ENCODE measurements around the gene HCAR1.

The HCAR1 gene

GRCh38 chr12:122743895-122744525 lies 13.4 kb upstream of the HCAR1 start:
- FAIRE-seq (no peak), DNase-seq (ENCODE audit: insufficient read length, low spot score) (no peak)
- TF ChIP-seq PAX5 (IDR thresholded peaks at IDR 0.05; ENCODE audit: insufficient read depth, low read length, severe bottlenecking) (no peak), SPI1 (IDR thresholded peaks at IDR 0.05; ENCODE audit: low read depth, low read length) (no peak), POLR2AphosphoS5 (IDR thresholded peaks at IDR 0.05; ENCODE audit: low read depth, low read length) (no peak), POLR2A (IDR thresholded peaks at IDR 0.05; ENCODE audit: low read depth, low read length) (no peak), POU2F2 (IDR thresholded peaks at IDR 0.05; ENCODE audit: low read depth, low read length) (no peak), TAF1 (IDR thresholded peaks at IDR 0.05; ENCODE audit: low read depth, low read length) (no peak)

DNA sequence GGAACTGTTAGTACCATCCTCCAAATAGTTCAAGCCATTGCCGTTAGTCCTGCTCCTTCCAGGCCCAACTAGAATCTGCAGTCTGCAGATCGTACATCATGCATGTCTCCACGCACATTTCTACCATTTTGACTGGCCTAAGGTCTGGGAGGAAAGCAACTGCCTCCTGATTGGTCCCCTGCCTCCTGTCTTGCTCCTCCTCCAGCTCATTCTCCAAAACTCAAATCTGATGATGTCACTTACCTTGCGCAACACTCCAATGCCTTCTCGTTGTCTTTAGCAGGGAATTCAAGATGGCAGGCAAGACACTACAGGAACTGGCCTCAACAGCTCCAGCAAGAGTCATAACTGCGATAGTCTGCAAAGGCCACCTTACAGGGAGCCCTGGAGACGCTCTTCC lies 9.7 kb upstream of the HCAR1 start:
- TF ChIP-seq PAX5 (IDR thresholded peaks at IDR 0.05; ENCODE audit: insufficient read depth, low read length, severe bottlenecking) (no peak), SPI1 (IDR thresholded peaks at IDR 0.05; ENCODE audit: low read depth, low read length) (no peak), POLR2AphosphoS5 (IDR thresholded peaks at IDR 0.05; ENCODE audit: low read depth, low read length) (no peak), TAF1 (IDR thresholded peaks at IDR 0.05; ENCODE audit: low read depth, low read length) (no peak), POLR2A (IDR thresholded peaks at IDR 0.05; ENCODE audit: low read depth, low read length) (no peak), POU2F2 (IDR thresholded peaks at IDR 0.05; ENCODE audit: low read depth, low read length) (no peak)
- FAIRE-seq (no peak), DNase-seq (ENCODE audit: insufficient read length, low spot score) (no peak)

DNA sequence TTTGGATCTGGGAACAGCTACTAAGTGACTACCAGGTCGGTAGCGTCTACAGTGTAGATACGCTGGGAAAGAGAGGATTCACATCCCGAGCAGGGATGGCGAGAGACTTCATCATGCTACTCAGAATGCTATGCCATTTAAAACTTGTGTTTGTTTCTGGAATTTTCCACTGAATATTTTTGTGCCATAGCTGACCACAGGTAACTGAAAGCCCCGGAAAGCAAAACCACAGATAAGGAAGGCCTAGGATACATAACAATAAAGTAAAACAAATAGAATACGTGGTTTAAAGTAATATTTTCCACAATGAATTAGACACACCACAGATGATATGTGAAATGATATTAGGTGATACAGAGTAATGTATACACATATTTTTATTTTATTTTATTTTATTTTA lies 7.9 kb upstream of the HCAR1 start:
- TF ChIP-seq POLR2AphosphoS5 (IDR thresholded peaks at IDR 0.05; ENCODE audit: low read depth, low read length) (no peak), PAX5 (IDR thresholded peaks at IDR 0.05; ENCODE audit: insufficient read depth, low read length, severe bottlenecking) (no peak), POLR2A (IDR thresholded peaks at IDR 0.05; ENCODE audit: low read depth, low read length) (no peak), TAF1 (IDR thresholded peaks at IDR 0.05; ENCODE audit: low read depth, low read length) (no peak), POU2F2 (IDR thresholded peaks at IDR 0.05; ENCODE audit: low read depth, low read length) (no peak), SPI1 (IDR thresholded peaks at IDR 0.05; ENCODE audit: low read depth, low read length) (no peak)
- FAIRE-seq: no peak
- no peak for DNase-seq (ENCODE audit: insufficient read length, low spot score)

DNA sequence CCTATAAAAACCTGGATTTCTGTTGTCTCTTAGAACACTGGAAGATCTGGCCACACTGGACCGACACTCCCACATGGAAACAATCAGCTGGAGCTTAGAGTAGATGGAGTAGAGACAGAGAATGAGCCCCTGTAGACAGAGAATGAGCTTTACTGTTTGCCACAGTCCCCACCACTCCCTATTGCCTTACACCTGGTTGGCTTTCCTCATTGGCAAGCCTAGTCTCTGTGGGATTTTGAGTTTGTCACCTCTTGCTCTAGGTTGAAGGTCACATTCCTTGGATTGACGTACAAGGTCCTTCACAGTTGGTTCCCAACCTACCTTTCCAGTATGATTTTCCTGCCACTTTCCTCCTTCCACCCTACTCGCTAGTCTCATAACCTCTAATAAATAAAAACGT lies 2.0 kb upstream of the HCAR1 start:
- TF ChIP-seq POLR2A (IDR thresholded peaks at IDR 0.05; ENCODE audit: low read depth, low read length) (no peak), POLR2AphosphoS5 (IDR thresholded peaks at IDR 0.05; ENCODE audit: low read depth, low read length) (no peak), TAF1 (IDR thresholded peaks at IDR 0.05; ENCODE audit: low read depth, low read length) (no peak), POU2F2 (IDR thresholded peaks at IDR 0.05; ENCODE audit: low read depth, low read length) (no peak), SPI1 (IDR thresholded peaks at IDR 0.05; ENCODE audit: low read depth, low read length) (no peak), PAX5 (IDR thresholded peaks at IDR 0.05; ENCODE audit: insufficient read depth, low read length, severe bottlenecking) (no peak)
- no peak for DNase-seq (ENCODE audit: insufficient read length, low spot score)
- FAIRE-seq: no peak

- DNase-seq (ENCODE audit: insufficient read length, low spot score) (no peak), FAIRE-seq (no peak)
- TF ChIP-seq POLR2AphosphoS5 (IDR thresholded peaks at IDR 0.05; ENCODE audit: low read depth, low read length): no peak
- TF ChIP-seq SPI1 (IDR thresholded peaks at IDR 0.05; ENCODE audit: low read depth, low read length): peak; percentile 71
- no peak for TF ChIP-seq POU2F2 (IDR thresholded peaks at IDR 0.05; ENCODE audit: low read depth, low read length)
- no peak for TF ChIP-seq PAX5 (IDR thresholded peaks at IDR 0.05; ENCODE audit: insufficient read depth, low read length, severe bottlenecking)
- no peak for TF ChIP-seq TAF1 (IDR thresholded peaks at IDR 0.05; ENCODE audit: low read depth, low read length)
Observed at GRCh38 chr12:122732170-122732569, 1.5 kb upstream of the HCAR1 start.

- no peak for DNase-seq (ENCODE audit: insufficient read length, low spot score)
- no peak for TF ChIP-seq POLR2AphosphoS5 (IDR thresholded peaks at IDR 0.05; ENCODE audit: low read depth, low read length)
- no peak for TF ChIP-seq TAF1 (IDR thresholded peaks at IDR 0.05; ENCODE audit: low read depth, low read length)
- no peak for TF ChIP-seq POU2F2 (IDR thresholded peaks at IDR 0.05; ENCODE audit: low read depth, low read length)
- no peak for TF ChIP-seq SPI1 (IDR thresholded peaks at IDR 0.05; ENCODE audit: low read depth, low read length)
- no peak for TF ChIP-seq POLR2A (IDR thresholded peaks at IDR 0.05; ENCODE audit: low read depth, low read length)
- no peak for FAIRE-seq
Observed at GRCh38 chr12:122729583-122730214, 945 bp downstream of the HCAR1 start.

DNA sequence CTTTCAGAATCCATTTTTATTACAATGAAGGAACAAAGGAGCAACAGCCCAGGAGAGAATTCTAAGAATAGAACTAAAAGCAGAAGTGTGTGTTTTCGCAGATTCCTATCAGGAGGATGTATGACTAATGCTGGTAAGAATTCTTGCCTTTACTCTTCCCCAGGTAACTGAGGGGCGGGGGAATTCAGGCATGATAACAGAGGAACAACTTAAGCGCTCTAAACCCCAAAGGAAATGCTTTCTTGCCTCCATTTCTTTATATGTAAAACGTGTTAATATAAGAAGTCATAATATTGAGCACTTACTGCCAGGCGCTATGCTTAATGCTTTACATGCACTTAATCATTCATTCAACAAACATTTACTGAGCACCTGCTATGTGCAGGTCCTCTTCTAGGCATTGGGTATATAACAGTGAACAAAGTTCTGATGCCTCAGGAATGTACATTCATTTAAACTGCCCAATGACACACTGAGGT lies 4.5 kb downstream of the HCAR1 start:
- FAIRE-seq (peak; percentile 52), DNase-seq (ENCODE audit: insufficient read length, low spot score) (no peak)

GRCh38 chr12:122725452-122726079 lies 5.1 kb downstream of the HCAR1 start:
- TF ChIP-seq POU2F2 (IDR thresholded peaks at IDR 0.05; ENCODE audit: low read depth, low read length): no peak
- no peak for TF ChIP-seq TAF1 (IDR thresholded peaks at IDR 0.05; ENCODE audit: low read depth, low read length)
- TF ChIP-seq PAX5 (IDR thresholded peaks at IDR 0.05; ENCODE audit: insufficient read depth, low read length, severe bottlenecking): no peak
- no peak for TF ChIP-seq POLR2AphosphoS5 (IDR thresholded peaks at IDR 0.05; ENCODE audit: low read depth, low read length)
- TF ChIP-seq SPI1 (IDR thresholded peaks at IDR 0.05; ENCODE audit: low read depth, low read length): no peak
- TF ChIP-seq POLR2A (IDR thresholded peaks at IDR 0.05; ENCODE audit: low read depth, low read length): no peak
- FAIRE-seq (peak; percentile 20), DNase-seq (ENCODE audit: insufficient read length, low spot score) (no peak)

More for the DNA sequence above, 4.5 kb downstream of the HCAR1 start:
- peak; percentile 96 for TF ChIP-seq SPI1 (IDR thresholded peaks at IDR 0.05; ENCODE audit: low read depth, low read length)
- no peak for TF ChIP-seq POU2F2 (IDR thresholded peaks at IDR 0.05; ENCODE audit: low read depth, low read length)
- no peak for TF ChIP-seq TAF1 (IDR thresholded peaks at IDR 0.05; ENCODE audit: low read depth, low read length)

- DNase-seq (ENCODE audit: insufficient read length, low spot score) (no peak), FAIRE-seq (peak; percentile 40)
- peak; percentile 89 for TF ChIP-seq PAX5 (IDR thresholded peaks at IDR 0.05; ENCODE audit: insufficient read depth, low read length, severe bottlenecking)
- TF ChIP-seq POLR2A (IDR thresholded peaks at IDR 0.05; ENCODE audit: low read depth, low read length): no peak
Observed at GRCh38 chr12:122724641-122725243, 5.9 kb downstream of the HCAR1 start.

Data from GM12891 (cell line).